Left lung (tissue), 10 donors: ENCODE data around the gene DTX1. TPM values are rescaled to one million over a fixed set of nuclear protein-coding genes. Genes with fewer than 3 reads are reported as not detected.

ENCODE experiments used
- ATAC-seq: fragments of 200-7000 bp; cut with Tn5 transposase; one replicate; pipeline ENCODE4 v1.9.1; 2020; ENCODE audit warnings: moderate library complexity
- DNase-seq, 4 donors: peaks; one replicate each; pipeline ENCODE4 v3.0.0-alpha.2; 2013 to 2020
- H3K27ac ChIP-seq, 2 donors: fragments of 200-600 bp; sonication (generic) in 1 of 2; one replicate each; pipeline versions ENCODE4 v1.5.0 to v1.8.0; 2020 to 2021
- H3K27me3 ChIP-seq, 2 donors: fragments of 200-600 bp; sonication (generic) in 1 of 2; one replicate each; pipeline versions ENCODE4 v1.5.0 to v1.8.0; 2020 to 2021
- H3K36me3 ChIP-seq, 2 donors: fragments of 200-600 bp; sonication (generic) in 1 of 2; one replicate each; pipeline versions ENCODE4 v1.5.0 to v1.8.0; 2020 to 2021
- H3K4me1 ChIP-seq, 2 donors: fragments of 200-600 bp; one replicate each; pipeline ENCODE4 v1.8.0; 2021
- H3K4me3 ChIP-seq, 2 donors: fragments of 200-600 bp; sonication (generic) in 1 of 2; one replicate each; pipeline versions ENCODE4 v1.5.0 to v1.8.0; 2020 to 2021; ENCODE audit warnings: mild to moderate bottlenecking in 1 of 2
- H3K9me3 ChIP-seq, 2 donors: fragments of 200-600 bp; sonication (generic) in 1 of 2; one replicate each; pipeline versions ENCODE4 v1.5.0 to v1.8.0; 2020 to 2021
- intact Hi-C, 2 donors: fragments of 100-400 bp; cut with DNase I; formaldehyde crosslinking; loops; one replicate each; pipeline versions ENCODE4 v1.11.2 to v1.14.2; 2022
- polyA plus RNA-seq, 6 donors: library from polyadenylated mRNA; unstranded; fragments of 120-200 nt; gene quantifications; one replicate each; pipeline ENCODE4 v1.2.1, GENCODE V29; 2013; ENCODE audit not compliant: insufficient read length in 6 of 6
- total RNA-seq, 2 donors: library from RNA; stranded (reverse); fragmentation: NEBNext Ultra II Directional; extraction: Animal tissue kit (Norgen Biotek cat#: 25700); gene quantifications; one replicate each; pipeline ENCODE4 v1.2.1, GENCODE V29; 2021
- TF ChIP-seq, protein P1 (sequence below), 2 donors: fragments of 200-600 bp; sonication (generic) in 1 of 2; IDR thresholded peaks; one replicate each; pipeline versions ENCODE4 v1.5.0 to v1.8.0; 2021; ENCODE audit warnings: antibody characterized with exemption in 2 of 2
- donor health status: DM: no; HTN: yes; CAD: no.
- donor health status: DM: no; HTN: no; CAD: no.

Gene DTX1
- total and polyA plus RNA-seq, 8 donors: 0.70 to 6.3 (median 4.3) TPM

DNA sequence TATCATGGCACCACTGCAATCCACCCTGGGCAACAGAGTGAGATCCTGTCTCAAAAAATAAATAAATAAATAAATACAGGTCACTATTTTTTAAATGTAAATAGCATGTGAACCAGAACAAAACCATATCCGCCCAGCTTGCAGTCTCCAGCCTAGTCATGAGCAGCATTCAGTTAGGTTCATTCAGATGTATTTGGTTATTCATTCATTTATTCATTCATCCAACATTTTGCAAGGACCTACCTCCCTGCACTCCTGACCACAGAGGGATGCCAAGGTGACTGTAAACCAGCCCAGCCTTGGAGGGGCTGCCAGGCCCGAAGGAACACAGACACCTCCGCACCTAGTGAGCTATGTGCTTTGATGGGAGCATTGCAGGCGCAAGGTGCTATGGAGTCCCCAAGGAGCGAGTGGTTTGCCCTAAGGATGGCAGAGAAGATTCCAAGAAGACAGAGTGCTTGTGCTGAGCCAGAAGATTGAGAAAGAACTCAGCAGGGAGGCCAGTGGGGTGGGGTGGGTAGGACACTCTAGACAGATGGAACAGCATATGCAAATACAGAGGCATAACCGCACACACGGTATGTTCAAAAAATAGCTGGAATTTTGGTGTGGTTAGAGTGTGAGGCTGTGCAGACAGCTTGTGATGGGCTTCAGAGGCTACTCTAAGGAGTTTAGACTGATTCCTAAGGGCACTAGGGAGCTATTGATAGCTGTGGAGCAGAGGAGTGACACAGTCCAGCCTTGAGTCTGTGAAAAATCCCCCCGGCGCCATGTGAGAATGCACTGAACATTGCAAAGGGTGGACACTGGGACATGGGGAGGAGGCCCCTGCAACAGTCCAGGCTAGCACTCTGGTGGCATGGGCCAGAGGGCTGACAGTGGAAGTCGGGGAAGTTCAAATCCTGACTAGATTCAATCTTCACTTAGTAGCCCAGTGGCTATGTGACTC is 11.7 kb downstream of the DTX1 start:
- DNase-seq (no peak), ATAC-seq (no peak)
- Histone ChIP-seq H3K27ac (no peak overlapping the region), H3K36me3 (no peaks in the 10 kb centered on the region), H3K9me3 (no peaks in the 10 kb centered on the region), H3K27me3 (peaks cover 0 to 28% of the 10 kb centered on the region in 2 donors), H3K4me3 (no peak overlapping the region), H3K4me1 (no peaks in the 10 kb centered on the region)
- TF ChIP-seq, protein P1, sequence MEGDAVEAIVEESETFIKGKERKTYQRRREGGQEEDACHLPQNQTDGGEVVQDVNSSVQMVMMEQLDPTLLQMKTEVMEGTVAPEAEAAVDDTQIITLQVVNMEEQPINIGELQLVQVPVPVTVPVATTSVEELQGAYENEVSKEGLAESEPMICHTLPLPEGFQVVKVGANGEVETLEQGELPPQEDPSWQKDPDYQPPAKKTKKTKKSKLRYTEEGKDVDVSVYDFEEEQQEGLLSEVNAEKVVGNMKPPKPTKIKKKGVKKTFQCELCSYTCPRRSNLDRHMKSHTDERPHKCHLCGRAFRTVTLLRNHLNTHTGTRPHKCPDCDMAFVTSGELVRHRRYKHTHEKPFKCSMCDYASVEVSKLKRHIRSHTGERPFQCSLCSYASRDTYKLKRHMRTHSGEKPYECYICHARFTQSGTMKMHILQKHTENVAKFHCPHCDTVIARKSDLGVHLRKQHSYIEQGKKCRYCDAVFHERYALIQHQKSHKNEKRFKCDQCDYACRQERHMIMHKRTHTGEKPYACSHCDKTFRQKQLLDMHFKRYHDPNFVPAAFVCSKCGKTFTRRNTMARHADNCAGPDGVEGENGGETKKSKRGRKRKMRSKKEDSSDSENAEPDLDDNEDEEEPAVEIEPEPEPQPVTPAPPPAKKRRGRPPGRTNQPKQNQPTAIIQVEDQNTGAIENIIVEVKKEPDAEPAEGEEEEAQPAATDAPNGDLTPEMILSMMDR (IDR thresholded peaks at IDR 0.05): no peak
- intact Hi-C loops: no loop called here

DNA sequence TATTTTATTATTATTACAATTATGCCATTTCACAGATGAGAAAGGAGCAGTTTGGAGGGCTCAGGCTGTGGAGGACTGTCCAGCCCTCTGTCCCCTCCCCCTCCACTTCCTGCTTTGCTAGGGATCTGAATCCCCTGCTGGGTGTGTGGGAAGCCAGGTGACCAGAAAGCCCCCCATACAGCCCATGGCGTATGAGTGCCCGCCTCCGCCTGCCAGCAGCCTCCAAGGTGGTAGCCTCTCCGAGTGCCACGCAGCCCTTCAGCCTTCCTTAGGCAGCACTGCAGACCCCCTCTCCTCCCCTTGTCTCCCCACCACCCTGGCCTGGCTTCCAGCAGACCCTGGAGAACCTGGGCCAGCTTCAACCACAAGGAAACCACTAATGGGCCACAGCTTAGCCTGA is 12.6 kb downstream of the DTX1 start:
- DNase-seq (no peak), ATAC-seq (no peak)
- Histone ChIP-seq H3K4me1 (no peaks in the 10 kb centered on the region), H3K27ac (no peak overlapping the region), H3K36me3 (no peaks in the 10 kb centered on the region), H3K4me3 (no peak overlapping the region), H3K27me3 (peaks cover 0 to 19% of the 10 kb centered on the region in 2 donors), H3K9me3 (no peaks in the 10 kb centered on the region)
- intact Hi-C loops: no loop called here
- TF ChIP-seq, protein P1 (IDR thresholded peaks at IDR 0.05): no peak

DNA sequence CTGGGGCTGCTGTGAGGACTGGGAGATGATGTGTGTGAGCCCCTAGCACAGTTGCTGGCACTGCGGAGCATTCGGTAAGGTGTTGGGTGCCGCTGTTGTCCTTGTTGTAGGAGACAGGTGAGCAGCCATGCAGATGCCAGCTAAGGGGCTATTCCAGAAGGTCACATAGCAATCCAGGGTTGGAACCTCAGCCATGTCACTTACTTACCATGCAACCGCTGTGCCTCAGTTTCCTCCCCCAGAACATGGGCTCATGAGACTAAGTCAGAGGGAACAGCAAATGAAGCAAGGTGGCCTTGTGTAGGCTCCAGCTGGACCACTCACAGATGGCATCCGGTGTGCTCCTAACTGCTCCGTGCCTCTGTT is 13.2 kb downstream of the DTX1 start:
- DNase-seq (no peak), ATAC-seq (no peak)
- Histone ChIP-seq H3K4me1 (no peaks in the 10 kb centered on the region), H3K36me3 (no peaks in the 10 kb centered on the region), H3K4me3 (no peak overlapping the region), H3K27me3 (peaks cover 0 to 17% of the 10 kb centered on the region in 2 donors), H3K9me3 (no peaks in the 10 kb centered on the region), H3K27ac (no peak overlapping the region)
- TF ChIP-seq, protein P1 (IDR thresholded peaks at IDR 0.05): no peak
- intact Hi-C loops: no loop called here

DNA sequence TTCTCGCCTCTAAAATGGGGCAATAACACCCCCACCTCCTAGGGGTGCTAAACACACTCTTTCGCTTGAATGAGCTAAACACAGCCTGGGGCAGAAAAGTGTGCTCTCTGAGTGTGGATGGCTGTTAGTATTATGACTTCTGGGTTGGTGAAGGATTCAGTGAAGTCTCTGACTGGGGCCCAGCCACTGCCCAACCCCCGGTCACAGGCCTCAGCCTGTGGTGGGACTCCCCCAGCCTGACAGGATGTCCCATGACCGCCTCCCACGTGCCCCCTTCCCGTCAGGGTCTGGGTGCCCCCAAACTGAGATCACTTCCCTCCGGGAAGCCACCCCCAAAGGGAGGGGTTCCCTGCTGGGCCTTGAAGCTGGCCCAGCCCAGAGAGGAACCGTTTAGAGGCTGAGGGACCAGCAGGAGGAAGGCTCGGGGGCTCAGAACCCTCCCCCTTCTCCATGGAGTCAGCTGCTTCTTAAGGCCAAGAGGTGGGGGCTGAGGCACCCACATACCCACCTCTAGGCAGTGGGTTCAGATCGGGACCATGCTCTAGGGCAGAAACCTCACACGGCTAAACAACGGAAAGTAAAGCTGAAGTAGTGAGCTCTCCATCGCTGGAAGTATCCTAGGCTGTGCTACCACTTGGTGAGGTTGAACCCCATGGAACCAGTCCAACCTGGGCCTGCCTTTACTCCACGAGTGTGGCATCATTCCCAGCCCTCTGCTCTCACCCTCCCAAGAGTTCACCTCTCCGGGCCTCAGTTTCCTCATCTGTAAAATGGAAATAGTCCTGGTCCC is 13.8 kb downstream of the DTX1 start:
- intact Hi-C loops: no loop called here
- no peaks in the 10 kb centered on the region for H3K36me3 ChIP-seq
- no peak overlapping the region for H3K27ac ChIP-seq
- TF ChIP-seq, protein P1 (IDR thresholded peaks at IDR 0.05): no peak
- H3K4me3 ChIP-seq: no peak overlapping the region
- H3K4me1 ChIP-seq: no peaks in the 10 kb centered on the region
- H3K9me3 ChIP-seq: no peaks in the 10 kb centered on the region
- peak in 1 of 4 donors; percentile 60 for DNase-seq
- ATAC-seq: peak; percentile 63
- peaks cover 0 to 17% of the 10 kb centered on the region in 2 donors for H3K27me3 ChIP-seq
